ENCODE data around the gene CHP2. TPM values are rescaled to one million over a fixed set of nuclear protein-coding genes. Genes with fewer than 3 reads are reported as not detected.

CHP2 gene
- total RNA-seq, 5 donors from 2014 or later (not counting 1 experiment from before 2014, with no cell fraction given): not detected

DNA sequence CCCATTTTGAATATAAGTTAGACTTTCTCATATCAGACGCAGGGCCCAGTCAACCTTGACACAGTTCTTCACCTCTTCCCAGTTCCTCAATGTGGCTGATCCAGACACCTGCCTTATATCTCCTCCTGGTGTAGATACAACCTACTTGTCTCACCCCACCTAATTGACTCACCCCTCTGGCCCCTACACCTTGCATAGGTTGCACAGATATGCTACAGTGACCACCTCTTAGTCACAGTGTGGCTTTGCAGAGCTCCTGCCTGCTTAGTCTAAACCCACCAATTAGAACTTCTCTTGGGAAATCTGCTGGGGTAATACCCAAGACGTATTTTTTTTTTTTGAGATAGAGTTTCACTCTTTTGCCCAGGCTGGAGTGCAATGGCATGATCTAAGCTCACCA, 16.8 kb downstream of the CHP2 start:
- no peaks in the 10 kb centered on the region for H3K4me1 ChIP-seq (ENCODE audit: control insufficient read depth in 1 of 2, extremely low read depth in 1 of 2, insufficient read depth in 2 of 2, low read length in 2 of 2)
- no peak overlapping the region for H3K27ac ChIP-seq (ENCODE audit: low read length)
- H3K9me3 ChIP-seq: no peaks in the 10 kb centered on the region
- H3K27me3 Mint-ChIP-seq: peaks cover 0 to 6% of the 10 kb centered on the region in 2 donors
- H3K4me1 Mint-ChIP-seq: no peaks in the 10 kb centered on the region
- WGBS (ENCODE audit: insufficient coverage): 75% methylated on average over 1 of the region's 2 CpGs
- H3K4me3 Mint-ChIP-seq: no peak overlapping the region
- H3K36me3 ChIP-seq (ENCODE audit: control insufficient read depth in 2 of 2, extremely low read depth in 1 of 2, insufficient read depth in 1 of 2, low read length in 1 of 2): no peaks in the 10 kb centered on the region
- POLR2A ChIA-PET: no interaction called here
- H3K27ac Mint-ChIP-seq: no peak overlapping the region
- H3K36me3 Mint-ChIP-seq: no peaks in the 10 kb centered on the region
- no peaks in the 10 kb centered on the region for H3K9me3 Mint-ChIP-seq
- CTCF ChIA-PET: no interaction called here
- no peak for ATAC-seq (replicated peaks in 1 of 4)
- no peak for DNase-seq
- H3K4me3 ChIP-seq (ENCODE audit: control insufficient read depth in 1 of 2, extremely low read depth in 1 of 2, low read length in 1 of 2): no peak overlapping the region
- H3K27me3 ChIP-seq (replicated peaks in 1 of 2; ENCODE audit: control insufficient read depth in 2 of 2, extremely low read depth in 1 of 2, insufficient read depth in 2 of 2, low read length in 1 of 2): peaks cover 0 to 11% of the 10 kb centered on the region in 2 experiments

- POLR2A ChIA-PET: no interaction called here
- H3K36me3 ChIP-seq (ENCODE audit: control insufficient read depth in 2 of 2, extremely low read depth in 1 of 2, insufficient read depth in 1 of 2, low read length in 1 of 2): no peaks in the 10 kb centered on the region
- Mint-ChIP-seq H3K36me3 (no peaks in the 10 kb centered on the region), H3K27me3 (peaks cover 0 to 4% of the 10 kb centered on the region in 2 donors), H3K9me3 (no peaks in the 10 kb centered on the region), H3K4me1 (no peaks in the 10 kb centered on the region), H3K27ac (no peak overlapping the region), H3K4me3 (no peak overlapping the region)
- ATAC-seq (replicated peaks in 1 of 4): no peak
- WGBS (ENCODE audit: insufficient coverage): 80% methylated on average over 1 of the region's 2 CpGs
- CTCF ChIA-PET: interaction anchor here in 1 of 2 donors (0.6 kb wide), 1 partner anchor 1901 kb away, joined by 3 read pairs; no protein-coding TSS in a partner anchor
- no peak overlapping the region for H3K27ac ChIP-seq (ENCODE audit: low read length)
- peaks cover 0 to 11% of the 10 kb centered on the region in 2 experiments for H3K27me3 ChIP-seq (replicated peaks in 1 of 2; ENCODE audit: control insufficient read depth in 2 of 2, extremely low read depth in 1 of 2, insufficient read depth in 2 of 2, low read length in 1 of 2)
- H3K9me3 ChIP-seq: no peaks in the 10 kb centered on the region
- no peak for DNase-seq
- no peak overlapping the region for H3K4me3 ChIP-seq (ENCODE audit: control insufficient read depth in 1 of 2, extremely low read depth in 1 of 2, low read length in 1 of 2)
- H3K4me1 ChIP-seq (ENCODE audit: control insufficient read depth in 1 of 2, extremely low read depth in 1 of 2, insufficient read depth in 2 of 2, low read length in 2 of 2): no peaks in the 10 kb centered on the region
Observed at GRCh38 chr16:23773339-23773738, 18.5 kb downstream of the CHP2 start.

DNA sequence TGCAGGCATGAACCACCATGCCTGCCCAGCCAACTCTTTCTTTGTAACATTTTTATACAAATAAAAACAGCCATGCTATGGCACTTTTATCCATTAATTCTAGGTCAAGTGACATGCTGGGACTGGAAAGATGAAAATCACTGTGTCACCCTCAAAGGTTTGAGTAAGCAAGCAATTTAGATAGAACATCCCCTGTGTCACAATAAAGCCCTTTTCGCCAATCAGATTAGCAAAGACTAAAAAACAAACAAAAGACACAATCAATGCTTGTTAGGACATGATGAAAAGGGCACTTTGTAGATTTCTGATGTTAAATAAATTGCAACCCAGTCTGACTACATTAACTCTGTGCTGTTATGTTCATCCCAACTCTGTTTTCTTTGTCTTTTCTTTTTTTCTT, 26.4 kb downstream of the CHP2 start:
- peaks cover 28 to 33% of the 10 kb centered on the region in 2 donors for H3K27me3 Mint-ChIP-seq

DNA sequence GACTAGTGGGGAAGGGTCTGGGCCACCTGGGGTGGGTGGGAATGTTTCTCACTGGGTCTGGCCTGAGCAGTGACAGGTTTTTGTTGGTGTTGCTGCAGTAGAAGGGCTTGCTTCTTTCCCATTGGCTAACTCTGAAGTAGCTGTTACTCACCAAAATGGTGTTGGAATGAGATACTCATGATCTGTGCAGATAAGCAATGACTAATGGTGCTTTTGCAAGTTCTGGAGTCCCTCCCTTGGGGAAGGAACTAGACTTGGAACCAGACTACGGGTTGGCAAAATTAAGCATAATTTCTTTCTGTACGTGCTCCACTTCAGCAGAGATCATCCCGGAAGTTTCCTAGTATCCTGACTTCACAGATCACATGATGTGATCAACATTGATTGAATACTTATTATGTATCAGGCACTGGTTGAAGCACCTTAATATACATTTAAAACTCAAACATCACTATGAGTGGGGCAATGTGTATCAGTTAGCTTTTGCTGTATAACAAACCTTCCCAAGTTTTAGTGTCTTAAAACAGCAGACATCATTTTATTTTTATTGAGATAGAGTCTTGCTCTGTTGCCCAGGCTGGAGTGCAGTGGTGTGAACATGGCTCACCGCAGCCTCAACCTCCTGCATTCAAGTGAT, 30.1 kb downstream of the CHP2 start:
- 92% methylated on average over 2 of the region's 4 CpGs for WGBS (ENCODE audit: insufficient coverage)
- Mint-ChIP-seq H3K27ac (no peak overlapping the region), H3K4me1 (no peaks in the 10 kb centered on the region)

More for the DNA sequence above, 26.4 kb downstream of the CHP2 start:
- no peak overlapping the region for H3K4me3 ChIP-seq (ENCODE audit: control insufficient read depth in 1 of 2, extremely low read depth in 1 of 2, low read length in 1 of 2)
- Mint-ChIP-seq H3K4me1 (no peaks in the 10 kb centered on the region), H3K9me3 (no peaks in the 10 kb centered on the region), H3K4me3 (no peak overlapping the region), H3K36me3 (no peaks in the 10 kb centered on the region), H3K27ac (no peak overlapping the region)
- no CpG with 5 or more reads among the region's 1 CpG for WGBS (ENCODE audit: insufficient coverage)
- POLR2A ChIA-PET: no interaction called here
- DNase-seq (no peak), ATAC-seq (replicated peaks in 1 of 4) (no peak)
- H3K27ac ChIP-seq (ENCODE audit: low read length): no peak overlapping the region
- H3K4me1 ChIP-seq (ENCODE audit: control insufficient read depth in 1 of 2, extremely low read depth in 1 of 2, insufficient read depth in 2 of 2, low read length in 2 of 2): no peaks in the 10 kb centered on the region
- H3K9me3 ChIP-seq: no peaks in the 10 kb centered on the region
- no peaks in the 10 kb centered on the region for H3K36me3 ChIP-seq (ENCODE audit: control insufficient read depth in 2 of 2, extremely low read depth in 1 of 2, insufficient read depth in 1 of 2, low read length in 1 of 2)
- CTCF ChIA-PET: no interaction called here
- H3K27me3 ChIP-seq (replicated peaks in 1 of 2; ENCODE audit: control insufficient read depth in 2 of 2, extremely low read depth in 1 of 2, insufficient read depth in 2 of 2, low read length in 1 of 2): peaks cover 0 to 10% of the 10 kb centered on the region in 2 experiments

DNA sequence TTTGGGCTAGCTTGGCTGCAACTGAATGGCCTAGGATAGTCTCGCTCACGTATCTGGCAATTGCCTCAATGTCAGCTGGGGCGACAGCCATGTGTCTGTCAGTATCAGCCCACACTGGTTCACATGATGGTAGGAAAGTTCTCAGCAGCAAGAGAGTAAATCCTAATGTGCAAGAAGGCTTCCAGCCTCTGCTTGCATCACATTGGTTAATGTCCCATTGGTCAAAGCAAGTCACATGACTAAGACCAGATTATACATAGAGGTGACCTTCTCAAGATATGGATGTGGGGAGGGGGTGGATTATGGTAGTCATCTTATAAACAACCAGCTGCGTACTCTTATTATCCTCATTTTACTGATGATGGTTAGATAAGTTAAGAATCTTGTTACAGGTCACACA, 31.0 kb downstream of the CHP2 start:
- Mint-ChIP-seq H3K9me3 (no peaks in the 10 kb centered on the region), H3K36me3 (no peaks in the 10 kb centered on the region), H3K27me3 (peaks cover 24 to 31% of the 10 kb centered on the region in 2 donors), H3K4me1 (no peaks in the 10 kb centered on the region), H3K4me3 (no peak overlapping the region), H3K27ac (no peak overlapping the region)
- no peaks in the 10 kb centered on the region for H3K4me1 ChIP-seq (ENCODE audit: control insufficient read depth in 1 of 2, extremely low read depth in 1 of 2, insufficient read depth in 2 of 2, low read length in 2 of 2)
- peaks cover 0 to 10% of the 10 kb centered on the region in 2 experiments for H3K27me3 ChIP-seq (replicated peaks in 1 of 2; ENCODE audit: control insufficient read depth in 2 of 2, extremely low read depth in 1 of 2, insufficient read depth in 2 of 2, low read length in 1 of 2)
- CTCF ChIA-PET: no interaction called here
- 89% methylated on average over 3 of the region's 4 CpGs for WGBS (ENCODE audit: insufficient coverage)
- no peak overlapping the region for H3K27ac ChIP-seq (ENCODE audit: low read length)
- POLR2A ChIA-PET: no interaction called here
- ATAC-seq (replicated peaks in 1 of 4) (no peak), DNase-seq (no peak)
- H3K36me3 ChIP-seq (ENCODE audit: control insufficient read depth in 2 of 2, extremely low read depth in 1 of 2, insufficient read depth in 1 of 2, low read length in 1 of 2): no peaks in the 10 kb centered on the region
- H3K9me3 ChIP-seq: no peaks in the 10 kb centered on the region
- no peak overlapping the region for H3K4me3 ChIP-seq (ENCODE audit: control insufficient read depth in 1 of 2, extremely low read depth in 1 of 2, low read length in 1 of 2)

More for the DNA sequence above, 30.1 kb downstream of the CHP2 start:
- ATAC-seq (replicated peaks in 1 of 4) (no peak), DNase-seq (no peak)
- Histone ChIP-seq H3K36me3 (ENCODE audit: control insufficient read depth in 2 of 2, extremely low read depth in 1 of 2, insufficient read depth in 1 of 2, low read length in 1 of 2) (no peaks in the 10 kb centered on the region), H3K9me3 (no peaks in the 10 kb centered on the region), H3K4me1 (ENCODE audit: control insufficient read depth in 1 of 2, extremely low read depth in 1 of 2, insufficient read depth in 2 of 2, low read length in 2 of 2) (no peaks in the 10 kb centered on the region), H3K4me3 (ENCODE audit: control insufficient read depth in 1 of 2, extremely low read depth in 1 of 2, low read length in 1 of 2) (no peak overlapping the region), H3K27ac (ENCODE audit: low read length) (no peak overlapping the region), H3K27me3 (replicated peaks in 1 of 2; ENCODE audit: control insufficient read depth in 2 of 2, extremely low read depth in 1 of 2, insufficient read depth in 2 of 2, low read length in 1 of 2) (peaks cover 0 to 10% of the 10 kb centered on the region in 2 experiments)
- Mint-ChIP-seq H3K36me3 (no peaks in the 10 kb centered on the region), H3K4me3 (no peak overlapping the region), H3K27me3 (peaks cover 24 to 36% of the 10 kb centered on the region in 2 donors), H3K9me3 (no peaks in the 10 kb centered on the region)
- CTCF ChIA-PET: no interaction called here
- POLR2A ChIA-PET: no interaction called here

- H3K27ac Mint-ChIP-seq: no peak overlapping the region
- ChIA-PET POLR2A (no interaction called here), CTCF (no interaction called here)
- peaks cover 0 to 2% of the 10 kb centered on the region in 2 experiments for H3K27me3 ChIP-seq (replicated peaks in 1 of 2; ENCODE audit: control insufficient read depth in 2 of 2, extremely low read depth in 1 of 2, insufficient read depth in 2 of 2, low read length in 1 of 2)
- no peaks in the 10 kb centered on the region for H3K36me3 ChIP-seq (ENCODE audit: control insufficient read depth in 2 of 2, extremely low read depth in 1 of 2, insufficient read depth in 1 of 2, low read length in 1 of 2)
- no peaks in the 10 kb centered on the region for H3K4me1 Mint-ChIP-seq
- H3K27me3 Mint-ChIP-seq: peaks cover 20 to 25% of the 10 kb centered on the region in 2 donors
- H3K9me3 Mint-ChIP-seq: no peaks in the 10 kb centered on the region
- 94% methylated on average over 2 of the region's 6 CpGs for WGBS (ENCODE audit: insufficient coverage)
- H3K4me3 ChIP-seq (ENCODE audit: control insufficient read depth in 1 of 2, extremely low read depth in 1 of 2, low read length in 1 of 2): no peak overlapping the region
- ATAC-seq (replicated peaks in 1 of 4) (no peak), DNase-seq (no peak)
- no peaks in the 10 kb centered on the region for H3K36me3 Mint-ChIP-seq
- H3K4me1 ChIP-seq (ENCODE audit: control insufficient read depth in 1 of 2, extremely low read depth in 1 of 2, insufficient read depth in 2 of 2, low read length in 2 of 2): no peaks in the 10 kb centered on the region
- no peaks in the 10 kb centered on the region for H3K9me3 ChIP-seq
- H3K27ac ChIP-seq (ENCODE audit: low read length): no peak overlapping the region
- no peak overlapping the region for H3K4me3 Mint-ChIP-seq
Observed at GRCh38 chr16:23786964-23787561, 32.2 kb downstream of the CHP2 start.
